ENCODE results near the gene SVOPL. TPM values are rescaled to one million over a fixed set of nuclear protein-coding genes. Genes with fewer than 3 reads are reported as not detected.

SVOPL gene
- total RNA-seq, 4 donors from 2014 or later: 0.19 to 1.9 (median 0.86) TPM; not detected in 1

DNA sequence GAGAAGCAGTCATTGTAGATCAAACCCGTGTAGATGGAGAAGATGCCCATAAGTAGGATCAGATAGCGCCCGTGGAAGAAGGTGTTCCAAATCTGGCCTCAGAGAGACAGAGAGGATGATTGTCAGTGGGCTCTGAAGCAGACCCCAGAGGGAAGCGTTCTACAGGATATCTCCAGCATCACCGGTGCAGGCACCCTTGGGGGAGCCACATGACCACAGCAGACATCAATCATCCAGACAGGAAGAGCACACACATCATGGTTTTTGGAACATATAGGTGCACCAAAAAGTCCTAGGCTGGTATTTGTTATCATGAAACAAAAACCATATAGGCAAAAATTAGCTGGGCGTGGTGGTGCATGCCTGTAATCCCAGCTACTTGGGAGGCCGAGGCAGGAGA is 44.0 kb upstream of the SVOPL start:
- 88% methylated on average over 6 of the region's 7 CpGs for WGBS
- Histone ChIP-seq H3K4me3 (no peak overlapping the region), H3K4me1 (no peaks in the 10 kb centered on the region), H3K36me3 (no peaks in the 10 kb centered on the region), H3K27me3 (no peaks in the 10 kb centered on the region), H3K27ac (no peak overlapping the region), H3K9me3 (no peaks in the 10 kb centered on the region)
- TF ChIP-seq POLR2AphosphoS5 (IDR thresholded peaks at IDR 0.05): no peak
- TF ChIP-seq EP300 (IDR thresholded peaks at IDR 0.05): no peak
- no peak for TF ChIP-seq POLR2A (IDR thresholded peaks at IDR 0.05)
- TF ChIP-seq CTCF (IDR thresholded peaks at IDR 0.05): no peak
- no peak for DNase-seq (ENCODE audit: low spot score in 2 of 2)

DNA sequence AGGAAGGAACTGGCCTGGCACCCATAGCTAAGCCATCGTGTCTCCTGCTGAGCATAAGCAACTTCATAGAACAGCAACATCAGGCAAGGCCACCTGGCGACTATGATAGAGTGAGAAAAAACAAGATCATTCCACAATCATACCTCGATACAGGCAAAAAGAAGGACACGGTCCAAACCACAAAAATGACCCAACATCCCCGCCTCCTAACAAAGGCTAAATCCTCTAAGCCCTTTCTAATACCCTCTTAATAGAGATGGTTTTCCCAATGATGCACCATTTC is 40.2 kb upstream of the SVOPL start:
- no peaks in the 10 kb centered on the region for H3K9me3 ChIP-seq
- 81% methylated on average over 5 of the region's 5 CpGs for WGBS
- DNase-seq (ENCODE audit: low spot score in 2 of 2): no peak
- TF ChIP-seq CTCF (IDR thresholded peaks at IDR 0.05) (no peak), POLR2AphosphoS5 (IDR thresholded peaks at IDR 0.05) (no peak), POLR2A (IDR thresholded peaks at IDR 0.05) (no peak), EP300 (IDR thresholded peaks at IDR 0.05) (no peak)
- H3K27ac ChIP-seq: no peak overlapping the region
- H3K4me1 ChIP-seq: no peaks in the 10 kb centered on the region
- no peak overlapping the region for H3K4me3 ChIP-seq
- no peaks in the 10 kb centered on the region for H3K27me3 ChIP-seq
- H3K36me3 ChIP-seq: no peaks in the 10 kb centered on the region

GRCh38 chr7:138739859-138740258 is 38.7 kb upstream of the SVOPL start:
- Histone ChIP-seq H3K27me3 (no peaks in the 10 kb centered on the region), H3K4me3 (no peak overlapping the region), H3K9me3 (no peaks in the 10 kb centered on the region), H3K27ac (no peak overlapping the region), H3K4me1 (no peaks in the 10 kb centered on the region), H3K36me3 (no peaks in the 10 kb centered on the region)
- no peak for DNase-seq (ENCODE audit: low spot score in 2 of 2)
- WGBS: 50% methylated on average over 1 of the region's 1 CpG
- TF ChIP-seq POLR2AphosphoS5 (IDR thresholded peaks at IDR 0.05) (no peak), CTCF (IDR thresholded peaks at IDR 0.05) (no peak), POLR2A (IDR thresholded peaks at IDR 0.05) (no peak), EP300 (IDR thresholded peaks at IDR 0.05) (no peak)

- H3K4me3 ChIP-seq: no peak overlapping the region
- TF ChIP-seq POLR2A (IDR thresholded peaks at IDR 0.05) (no peak), CTCF (IDR thresholded peaks at IDR 0.05) (peak; percentile 56 to 76)
- no peaks in the 10 kb centered on the region for H3K27me3 ChIP-seq
- peak in 1 of 2 donors; percentile 75 for DNase-seq (ENCODE audit: low spot score in 2 of 2)
- 25% methylated on average over 14 of the region's 14 CpGs for WGBS
- no peaks in the 10 kb centered on the region for H3K4me1 ChIP-seq
- no peaks in the 10 kb centered on the region for H3K9me3 ChIP-seq
- H3K36me3 ChIP-seq: no peaks in the 10 kb centered on the region
- H3K27ac ChIP-seq: no peak overlapping the region
These were observed 37.6 kb upstream of the SVOPL start for GRCh38 chr7:138738551-138739335.

DNA sequence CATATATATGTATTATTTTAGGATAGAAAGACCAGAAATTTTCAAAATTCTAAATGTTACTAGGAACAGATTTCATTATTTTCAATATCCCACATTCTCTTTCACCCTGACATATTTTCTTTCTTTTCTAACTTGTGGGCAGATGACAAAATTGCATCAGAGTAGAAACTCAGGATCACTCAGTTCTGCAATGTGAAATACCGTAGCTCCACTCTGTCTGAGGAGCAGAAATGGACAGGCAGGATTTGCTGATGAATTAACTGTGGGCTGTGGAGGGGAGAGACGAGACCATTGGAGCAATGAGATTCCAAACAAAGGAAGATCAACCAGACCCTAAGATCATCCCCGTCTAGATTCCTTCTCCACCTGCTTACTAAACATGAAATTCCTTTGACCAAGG is 37.0 kb upstream of the SVOPL start:
- TF ChIP-seq EP300 (IDR thresholded peaks at IDR 0.05) (no peak), POLR2A (IDR thresholded peaks at IDR 0.05) (no peak), CTCF (IDR thresholded peaks at IDR 0.05) (no peak)
- DNase-seq (ENCODE audit: low spot score in 2 of 2): no peak
- Histone ChIP-seq H3K27ac (no peak overlapping the region), H3K27me3 (no peaks in the 10 kb centered on the region), H3K4me1 (no peaks in the 10 kb centered on the region), H3K9me3 (no peaks in the 10 kb centered on the region), H3K36me3 (no peaks in the 10 kb centered on the region), H3K4me3 (no peak overlapping the region)
- 61% methylated on average over 3 of the region's 3 CpGs for WGBS

Data from suprapubic skin (tissue), 4 donors.